ENCODE measurements around the gene EIF4G2.
"Not testable (repeated sequence)": the region's sequence is repeated elsewhere in the genome, so short reads cannot be mapped to it uniquely, and the experiment has no call there.

The EIF4G2 gene

DNA sequence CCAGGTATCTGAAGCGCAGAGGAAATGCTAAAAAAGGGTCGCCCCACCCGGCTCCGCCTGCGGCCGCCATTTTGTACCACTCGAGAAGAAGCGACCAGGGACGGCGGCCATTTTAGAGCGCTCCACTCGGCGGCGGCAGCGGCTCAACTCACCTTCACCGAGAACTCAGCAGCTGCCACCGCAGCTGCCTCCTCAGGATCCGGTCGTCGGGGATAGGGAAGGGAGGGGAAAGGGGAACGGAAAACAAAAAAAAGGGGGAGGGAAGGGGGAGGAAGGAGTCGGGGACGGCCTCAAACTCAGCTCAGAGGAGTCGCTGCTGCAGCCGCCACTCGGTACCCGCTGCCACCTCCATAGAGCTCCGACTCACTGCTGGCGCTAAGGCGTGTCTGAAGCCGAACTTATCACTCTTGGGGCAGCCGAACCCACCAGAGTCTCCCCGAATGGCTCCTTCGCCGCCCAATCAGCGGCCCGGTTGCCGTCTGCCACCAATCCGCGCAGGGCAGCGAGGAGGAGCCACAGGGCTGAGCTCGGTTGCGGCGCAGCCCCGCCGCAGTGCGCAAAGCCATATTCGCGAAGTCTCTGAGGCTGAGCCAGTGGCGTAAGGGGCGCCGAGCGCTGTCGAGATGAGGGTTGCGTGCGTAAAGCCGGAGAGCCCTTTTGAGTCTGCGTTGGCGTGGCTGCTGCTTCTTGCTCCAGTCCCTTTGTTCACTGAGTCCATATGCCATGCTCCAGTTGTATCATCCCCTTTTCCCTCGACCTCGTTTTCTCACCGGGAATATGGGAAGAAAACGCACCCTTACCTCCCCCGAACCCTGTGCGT, at the start of gene EIF4G2:
Gene EIF4G2 (minus strand): TSS at position 374 of the 820 bp plus-strand sequence.
- DNase-seq (ENCODE audit: low read depth, low spot score) = peak; percentile 93

GRCh38 chr11:10857709-10858438, 49.1 kb upstream of the EIF4G2 start, which contains the start of gene ZBED5:
TSS of gene ZBED5 (minus strand) at chr11:10858053. CDS start at chr11:10854945, 3,108 bp downstream.
- DNase-seq (ENCODE audit: low read depth, low spot score) = peak; percentile 89
- H3K27ac ChIP-seq = peak within 1 kb of the TSS; percentile 97

More for the DNA sequence above, at the start of gene EIF4G2:
- H3K27ac ChIP-seq = peak within 1 kb of the TSS; percentile 94

DNA sequence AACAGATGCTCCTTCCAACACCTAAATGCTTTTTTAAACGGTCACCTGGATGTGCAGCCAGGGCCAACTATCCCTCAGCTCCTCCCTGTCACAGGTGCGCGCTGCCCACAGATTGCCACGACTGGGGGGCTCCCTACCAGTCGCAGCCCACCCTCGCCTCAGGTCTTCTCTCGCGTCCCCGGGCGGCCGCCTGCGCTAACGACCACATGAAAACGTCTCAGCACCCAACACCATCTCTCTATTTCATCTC, 48.7 kb upstream of the EIF4G2 start:
- peak overlapping the region; percentile 97 for H3K27ac ChIP-seq
- no peak for DNase-seq (ENCODE audit: low read depth, low spot score)

- H3K27ac ChIP-seq = peak overlapping the region; percentile 97
- DNase-seq (ENCODE audit: low read depth, low spot score) = no peak
Measured at GRCh38 chr11:10856689-10857458, 48.1 kb upstream of the EIF4G2 start.

- H3K27ac ChIP-seq = no peak overlapping the region
- no peak for DNase-seq (ENCODE audit: low read depth, low spot score)
Measured at GRCh38 chr11:10855295-10855694, 46.6 kb upstream of the EIF4G2 start.

GRCh38 chr11:10847960-10848860, 39.5 kb upstream of the EIF4G2 start:
- DNase-seq (ENCODE audit: low read depth, low spot score) = no peak
- no peak overlapping the region for H3K27ac ChIP-seq

DNA sequence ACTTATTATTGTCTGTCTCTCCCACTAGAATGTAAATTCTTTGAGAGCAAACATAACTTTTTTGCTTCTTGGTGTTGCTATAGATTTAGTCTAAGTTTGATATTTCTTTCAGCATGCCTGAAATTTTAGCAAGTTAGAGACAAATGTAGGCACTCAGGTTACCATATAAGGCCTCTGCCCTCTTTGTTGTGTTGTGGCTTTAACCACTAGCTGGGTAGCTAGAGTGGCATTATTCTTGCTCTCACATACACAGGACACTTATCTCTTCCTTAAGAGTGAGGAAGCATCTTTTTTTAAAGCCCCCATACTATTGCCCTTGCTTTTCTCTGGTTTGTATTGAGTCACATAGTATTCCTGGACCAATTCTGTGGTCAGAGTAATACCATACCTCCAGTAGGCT, 37.9 kb upstream of the EIF4G2 start:
- no peak overlapping the region for H3K27ac ChIP-seq
- DNase-seq (ENCODE audit: low read depth, low spot score) = no peak

- no peak for DNase-seq (ENCODE audit: low read depth, low spot score)
- H3K27ac ChIP-seq = no peak overlapping the region
Measured at GRCh38 chr11:10845589-10845988, 36.9 kb upstream of the EIF4G2 start.

DNA sequence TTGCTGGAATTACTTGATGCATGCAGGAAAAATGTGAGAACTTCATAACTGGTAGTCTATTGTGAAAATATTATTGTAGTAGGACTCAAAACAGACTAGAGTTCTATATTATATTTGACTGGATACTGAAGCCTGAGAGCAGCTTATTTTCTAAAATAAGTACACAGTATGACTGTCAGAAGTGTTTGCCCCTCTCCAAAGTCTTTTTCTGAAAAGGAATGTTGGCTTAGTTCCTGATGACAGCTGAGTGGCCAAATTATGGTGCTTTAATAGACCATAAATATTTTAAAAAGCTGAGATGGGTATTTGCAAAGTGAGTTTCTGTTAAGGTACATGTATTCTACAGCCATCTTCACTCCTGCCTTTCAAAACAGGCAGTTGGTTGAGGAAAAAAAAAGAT, 36.1 kb upstream of the EIF4G2 start:
- DNase-seq (ENCODE audit: low read depth, low spot score) = no peak
- H3K27ac ChIP-seq = peak overlapping the region; percentile 81

DNA sequence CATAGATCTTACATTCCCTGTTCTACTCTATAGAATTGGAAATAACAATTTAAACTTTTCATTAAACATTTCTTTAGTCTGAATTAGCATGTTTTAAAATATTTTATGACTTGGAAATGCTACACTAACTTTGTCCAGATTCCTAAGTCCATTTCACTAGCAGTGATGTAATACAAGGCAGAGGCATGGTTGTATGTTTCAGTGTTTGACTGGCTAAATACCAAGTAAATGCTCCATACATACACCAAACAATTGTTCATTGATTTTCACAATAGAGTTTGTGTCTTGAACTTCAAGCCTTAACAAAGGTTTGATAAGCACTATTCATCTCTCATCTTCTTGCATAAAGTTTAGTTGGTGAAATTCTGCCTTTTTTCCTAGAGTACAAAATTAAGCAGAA, 35.6 kb upstream of the EIF4G2 start:
- H3K27ac ChIP-seq = peak overlapping the region; percentile 81
- no peak for DNase-seq (ENCODE audit: low read depth, low spot score)

GRCh38 chr11:10838881-10839280, 30.2 kb upstream of the EIF4G2 start:
- H3K27ac ChIP-seq = no peak overlapping the region
- no peak for DNase-seq (ENCODE audit: low read depth, low spot score)

- no peak overlapping the region for H3K27ac ChIP-seq
- no peak for DNase-seq (ENCODE audit: low read depth, low spot score)
Measured at GRCh38 chr11:10838083-10838482, 29.4 kb upstream of the EIF4G2 start.

GRCh38 chr11:10836884-10837283, 28.2 kb upstream of the EIF4G2 start:
- DNase-seq (ENCODE audit: low read depth, low spot score); H3K27ac ChIP-seq: not testable (repeated sequence)

- H3K27ac ChIP-seq = no peak overlapping the region
- DNase-seq (ENCODE audit: low read depth, low spot score) = no peak
Measured at GRCh38 chr11:10829139-10829538, 20.4 kb upstream of the EIF4G2 start.

GRCh38 chr11:10828402-10828801, 19.7 kb upstream of the EIF4G2 start:
- no peak for DNase-seq (ENCODE audit: low read depth, low spot score)
- H3K27ac ChIP-seq = no peak overlapping the region

GRCh38 chr11:10824888-10825287, 16.2 kb upstream of the EIF4G2 start:
- H3K27ac ChIP-seq = no peak overlapping the region

GRCh38 chr11:10823152-10823579, 14.4 kb upstream of the EIF4G2 start:
- no peak overlapping the region for H3K27ac ChIP-seq
- no peak for DNase-seq (ENCODE audit: low read depth, low spot score)

More at GRCh38 chr11:10824888-10825287, 16.2 kb upstream of the EIF4G2 start:
- no peak for DNase-seq (ENCODE audit: low read depth, low spot score)

DNA sequence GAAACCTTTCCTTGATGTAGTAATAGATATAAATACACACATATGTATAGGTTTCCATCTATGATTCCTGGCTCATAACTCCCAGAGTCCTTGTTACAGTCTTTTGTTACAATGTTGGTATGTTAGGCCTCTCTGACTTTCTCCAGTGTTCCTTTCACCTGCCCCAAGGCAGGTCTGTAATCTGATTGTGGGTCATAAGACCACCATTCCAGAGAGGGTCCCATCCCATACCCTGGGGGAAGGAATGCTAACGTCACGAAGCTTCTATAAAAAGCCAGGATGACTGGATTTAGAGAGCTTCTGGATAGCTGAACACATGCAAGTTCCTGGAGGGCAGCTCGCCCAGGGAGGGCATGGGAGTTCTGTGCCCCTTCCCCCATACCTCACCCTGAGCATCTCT, 13.8 kb upstream of the EIF4G2 start:
- DNase-seq (ENCODE audit: low read depth, low spot score); H3K27ac ChIP-seq: not testable (repeated sequence)

DNA sequence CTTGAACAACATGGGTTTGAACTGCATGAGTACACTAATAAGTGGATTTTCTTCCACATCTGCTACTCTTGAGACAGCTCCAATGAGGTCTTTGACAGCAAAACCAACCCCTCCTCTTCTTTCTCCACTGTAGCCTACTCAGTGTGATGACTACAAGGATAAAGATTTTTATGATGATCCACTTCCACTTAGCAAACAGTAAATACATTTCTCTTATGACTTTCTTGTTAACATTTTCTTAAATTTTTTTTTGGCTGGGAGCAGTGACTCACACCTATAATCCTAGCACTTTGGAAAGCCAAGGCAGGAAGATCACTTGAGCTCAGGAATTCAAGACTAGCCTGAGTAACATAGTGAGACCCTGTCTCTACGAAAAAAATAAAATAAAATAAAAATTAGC, 9.9 kb upstream of the EIF4G2 start:
- peak; percentile 63 for DNase-seq (ENCODE audit: low read depth, low spot score)
- peak overlapping the region; percentile 12 for H3K27ac ChIP-seq

DNA sequence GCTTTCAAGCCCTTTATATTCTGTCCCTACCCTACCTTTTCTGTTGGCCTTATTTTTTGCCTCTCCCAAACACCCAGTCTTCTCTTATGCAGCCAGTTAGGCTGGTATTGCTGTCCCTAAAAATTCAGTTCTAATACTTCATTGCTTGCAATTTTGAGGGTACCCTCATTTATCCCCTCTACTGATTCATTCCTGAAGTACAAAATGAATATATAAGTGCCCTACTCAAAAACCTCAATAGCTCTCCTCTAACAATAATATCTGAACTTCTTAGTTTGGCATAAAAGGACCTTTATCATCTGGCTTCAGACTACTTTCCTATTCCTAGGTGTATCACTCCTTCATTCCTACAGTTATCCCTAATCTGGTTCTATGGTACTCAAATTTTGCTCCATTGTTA, 5.2 kb upstream of the EIF4G2 start:
- DNase-seq (ENCODE audit: low read depth, low spot score) = no peak
- H3K27ac ChIP-seq = no peak overlapping the region
